ENCODE data around the gene MBIP. TPM values are rescaled to one million over a fixed set of nuclear protein-coding genes. Genes with fewer than 3 reads are reported as not detected.

The MBIP gene
- total RNA-seq, 1 donor, result 27.9 TPM

GRCh38 chr14:36324897-36325296 lies 4.5 kb upstream of the MBIP start:
- peaks cover 6% of the 10 kb centered on the region for H3K4me1 ChIP-seq (ENCODE audit: insufficient read depth, low read length)
- H3K27me3 ChIP-seq (ENCODE audit: insufficient read depth, low read length), result peaks cover 28% of the 10 kb centered on the region
- no peaks in the 10 kb centered on the region for H3K9me3 ChIP-seq (ENCODE audit: low read depth, low read length)
- H3K4me3 ChIP-seq (ENCODE audit: low read length), result no peak overlapping the region

- no peaks in the 10 kb centered on the region for H3K9me3 ChIP-seq (ENCODE audit: low read depth, low read length)
- H3K27me3 ChIP-seq (ENCODE audit: insufficient read depth, low read length), result peaks cover 11% of the 10 kb centered on the region
- peak overlapping the region; percentile 86 for H3K4me3 ChIP-seq (ENCODE audit: low read length)
- H3K4me1 ChIP-seq (ENCODE audit: insufficient read depth, low read length), result peaks cover 12% of the 10 kb centered on the region
Measured at GRCh38 chr14:36320897-36321381, 502 bp upstream of the MBIP start.

GRCh38 chr14:36319899-36320199 lies 588 bp downstream of the MBIP start:
- H3K9me3 ChIP-seq (ENCODE audit: low read depth, low read length), result no peaks in the 10 kb centered on the region
- peak overlapping the region; percentile 86 for H3K4me3 ChIP-seq (ENCODE audit: low read length)
- H3K27me3 ChIP-seq (ENCODE audit: insufficient read depth, low read length), result peaks cover 7% of the 10 kb centered on the region
- peaks cover 12% of the 10 kb centered on the region for H3K4me1 ChIP-seq (ENCODE audit: insufficient read depth, low read length)

GRCh38 chr14:36317650-36318049 lies 2.8 kb downstream of the MBIP start:
- H3K27me3 ChIP-seq (ENCODE audit: insufficient read depth, low read length), result no peaks in the 10 kb centered on the region
- H3K9me3 ChIP-seq (ENCODE audit: low read depth, low read length), result no peaks in the 10 kb centered on the region
- no peak overlapping the region for H3K4me3 ChIP-seq (ENCODE audit: low read length)
- H3K4me1 ChIP-seq (ENCODE audit: insufficient read depth, low read length), result peaks cover 12% of the 10 kb centered on the region

GRCh38 chr14:36316131-36316530 lies 4.3 kb downstream of the MBIP start:
- H3K4me1 ChIP-seq (ENCODE audit: insufficient read depth, low read length), result peaks cover 12% of the 10 kb centered on the region
- no peaks in the 10 kb centered on the region for H3K27me3 ChIP-seq (ENCODE audit: insufficient read depth, low read length)

GRCh38 chr14:36315159-36315853 lies 5.1 kb downstream of the MBIP start:
- Histone ChIP-seq H3K27me3 (ENCODE audit: insufficient read depth, low read length) (no peaks in the 10 kb centered on the region), H3K4me1 (ENCODE audit: insufficient read depth, low read length) (peaks cover 7% of the 10 kb centered on the region), H3K9me3 (ENCODE audit: low read depth, low read length) (no peaks in the 10 kb centered on the region), H3K4me3 (ENCODE audit: low read length) (no peak overlapping the region)

More at GRCh38 chr14:36316131-36316530, 4.3 kb downstream of the MBIP start:
- Histone ChIP-seq H3K4me3 (ENCODE audit: low read length) (no peak overlapping the region), H3K9me3 (ENCODE audit: low read depth, low read length) (no peaks in the 10 kb centered on the region)

GRCh38 chr14:36313898-36314297 lies 6.5 kb downstream of the MBIP start:
- no peaks in the 10 kb centered on the region for H3K4me1 ChIP-seq (ENCODE audit: insufficient read depth, low read length)
- H3K9me3 ChIP-seq (ENCODE audit: low read depth, low read length), result no peaks in the 10 kb centered on the region
- H3K4me3 ChIP-seq (ENCODE audit: low read length), result no peak overlapping the region
- no peaks in the 10 kb centered on the region for H3K27me3 ChIP-seq (ENCODE audit: insufficient read depth, low read length)

GRCh38 chr14:36313206-36313605 lies 7.2 kb downstream of the MBIP start:
- Histone ChIP-seq H3K4me3 (ENCODE audit: low read length) (no peak overlapping the region), H3K4me1 (ENCODE audit: insufficient read depth, low read length) (no peaks in the 10 kb centered on the region), H3K27me3 (ENCODE audit: insufficient read depth, low read length) (no peaks in the 10 kb centered on the region), H3K9me3 (ENCODE audit: low read depth, low read length) (no peaks in the 10 kb centered on the region)

- H3K4me1 ChIP-seq (ENCODE audit: insufficient read depth, low read length), result no peaks in the 10 kb centered on the region
- H3K9me3 ChIP-seq (ENCODE audit: low read depth, low read length), result no peaks in the 10 kb centered on the region
- H3K4me3 ChIP-seq (ENCODE audit: low read length), result no peak overlapping the region
Measured at GRCh38 chr14:36306836-36307235, 13.6 kb downstream of the MBIP start.

GRCh38 chr14:36304895-36305294 lies 15.5 kb downstream of the MBIP start:
- Histone ChIP-seq H3K27me3 (ENCODE audit: insufficient read depth, low read length) (no peaks in the 10 kb centered on the region), H3K4me3 (ENCODE audit: low read length) (no peak overlapping the region), H3K9me3 (ENCODE audit: low read depth, low read length) (no peaks in the 10 kb centered on the region), H3K4me1 (ENCODE audit: insufficient read depth, low read length) (no peaks in the 10 kb centered on the region)

More at GRCh38 chr14:36306836-36307235, 13.6 kb downstream of the MBIP start:
- no peaks in the 10 kb centered on the region for H3K27me3 ChIP-seq (ENCODE audit: insufficient read depth, low read length)

- H3K9me3 ChIP-seq (ENCODE audit: low read depth, low read length), result no peaks in the 10 kb centered on the region
Measured at GRCh38 chr14:36303960-36304359, 16.5 kb downstream of the MBIP start.

GRCh38 chr14:36302823-36303222 lies 17.6 kb downstream of the MBIP start:
- no peaks in the 10 kb centered on the region for H3K27me3 ChIP-seq (ENCODE audit: insufficient read depth, low read length)
- H3K4me3 ChIP-seq (ENCODE audit: low read length), result no peak overlapping the region
- no peaks in the 10 kb centered on the region for H3K4me1 ChIP-seq (ENCODE audit: insufficient read depth, low read length)
- no peaks in the 10 kb centered on the region for H3K9me3 ChIP-seq (ENCODE audit: low read depth, low read length)

More at GRCh38 chr14:36303960-36304359, 16.5 kb downstream of the MBIP start:
- H3K27me3 ChIP-seq (ENCODE audit: insufficient read depth, low read length), result no peaks in the 10 kb centered on the region
- no peaks in the 10 kb centered on the region for H3K4me1 ChIP-seq (ENCODE audit: insufficient read depth, low read length)
- H3K4me3 ChIP-seq (ENCODE audit: low read length), result no peak overlapping the region

GRCh38 chr14:36301159-36301558 lies 19.3 kb downstream of the MBIP start:
- no peaks in the 10 kb centered on the region for H3K27me3 ChIP-seq (ENCODE audit: insufficient read depth, low read length)
- no peaks in the 10 kb centered on the region for H3K9me3 ChIP-seq (ENCODE audit: low read depth, low read length)
- H3K4me1 ChIP-seq (ENCODE audit: insufficient read depth, low read length), result no peaks in the 10 kb centered on the region
- H3K4me3 ChIP-seq (ENCODE audit: low read length), result no peak overlapping the region

- no peaks in the 10 kb centered on the region for H3K9me3 ChIP-seq (ENCODE audit: low read depth, low read length)
Measured at GRCh38 chr14:36300337-36300736, 20.1 kb downstream of the MBIP start.

GRCh38 chr14:36295642-36296627 lies 24.5 kb downstream of the MBIP start:
- Histone ChIP-seq H3K9me3 (ENCODE audit: low read depth, low read length) (no peaks in the 10 kb centered on the region), H3K4me1 (ENCODE audit: insufficient read depth, low read length) (peaks cover 5% of the 10 kb centered on the region), H3K27me3 (ENCODE audit: insufficient read depth, low read length) (no peaks in the 10 kb centered on the region), H3K4me3 (ENCODE audit: low read length) (no peak overlapping the region)

More at GRCh38 chr14:36300337-36300736, 20.1 kb downstream of the MBIP start:
- Histone ChIP-seq H3K4me3 (ENCODE audit: low read length) (no peak overlapping the region), H3K4me1 (ENCODE audit: insufficient read depth, low read length) (no peaks in the 10 kb centered on the region), H3K27me3 (ENCODE audit: insufficient read depth, low read length) (no peaks in the 10 kb centered on the region)

Measured in mononuclear cell (primary cell).